Stimulated activated CD4-positive, alpha-beta T cell treated with anti-CD3 and anti-CD28 coated beads, Interleukin-2, amount 100 ng/mL, for 24 hours (primary cell): ENCODE data around the gene YTHDC1.

ENCODE experiments used
- DNase-seq, 2 donors: peaks; one replicate each; pipeline ENCODE4 v3.0.0-alpha.2; 2020

YTHDC1 gene

DNA sequence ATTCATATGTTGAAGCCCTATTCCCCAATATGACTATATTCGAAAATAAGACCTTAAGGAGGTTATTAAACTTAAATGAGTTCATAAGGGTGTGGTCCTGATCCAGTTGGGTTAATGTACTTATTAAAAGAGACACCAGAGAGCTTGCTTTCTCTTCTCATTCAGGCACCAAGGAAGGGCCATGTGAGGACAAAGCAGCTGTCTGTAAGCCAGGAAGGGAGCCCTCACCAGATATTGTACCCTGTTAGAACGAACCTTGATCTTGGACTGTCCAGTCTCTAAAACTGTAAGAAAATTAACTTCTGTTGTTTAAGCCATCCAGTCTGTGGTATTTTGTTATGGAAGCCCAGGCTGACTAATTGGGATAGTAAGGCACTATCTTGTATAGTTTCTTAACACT lies 9.1 kb upstream of the YTHDC1 start:
- DNase-seq: no peak

DNA sequence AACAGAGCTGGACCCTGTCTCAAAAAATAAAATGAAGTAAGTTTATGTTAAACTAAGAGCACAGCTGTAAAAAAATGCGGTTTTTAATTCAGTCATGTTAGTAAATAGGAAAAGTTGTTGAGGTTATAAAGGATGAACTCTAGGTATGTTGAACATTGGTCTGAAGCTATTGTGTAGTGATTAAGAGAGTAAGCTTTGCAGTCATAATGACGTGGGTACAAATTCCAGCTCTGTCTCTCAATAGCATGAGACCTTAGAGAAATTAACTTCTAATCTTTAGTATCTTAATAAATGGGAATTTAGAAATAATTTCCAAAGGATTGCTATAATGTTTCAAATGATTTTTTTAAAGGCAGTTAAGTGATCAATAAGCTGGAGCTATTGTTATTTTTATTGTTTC lies 2.9 kb upstream of the YTHDC1 start:
- no peak for DNase-seq

DNA sequence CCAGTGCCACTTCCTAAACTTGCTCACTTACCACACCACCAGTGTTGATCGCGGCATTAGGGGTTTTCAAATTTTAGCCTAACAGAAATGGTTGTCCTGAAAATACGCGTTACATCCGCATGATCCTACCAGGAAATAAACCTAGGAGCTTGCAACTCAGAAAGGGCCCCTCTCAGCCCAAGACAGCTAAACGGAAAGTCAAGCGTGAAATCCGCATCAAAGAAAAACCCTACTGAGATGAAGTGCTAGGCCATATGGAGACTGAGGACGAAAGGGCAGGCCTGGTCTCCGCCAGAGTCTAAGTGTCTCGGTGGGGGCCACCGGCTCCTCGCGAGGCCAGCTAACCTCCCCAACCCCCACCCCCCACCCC lies 626 bp downstream of the YTHDC1 start:
- peak in 1 of 2 donors; percentile 29 for DNase-seq

DNA sequence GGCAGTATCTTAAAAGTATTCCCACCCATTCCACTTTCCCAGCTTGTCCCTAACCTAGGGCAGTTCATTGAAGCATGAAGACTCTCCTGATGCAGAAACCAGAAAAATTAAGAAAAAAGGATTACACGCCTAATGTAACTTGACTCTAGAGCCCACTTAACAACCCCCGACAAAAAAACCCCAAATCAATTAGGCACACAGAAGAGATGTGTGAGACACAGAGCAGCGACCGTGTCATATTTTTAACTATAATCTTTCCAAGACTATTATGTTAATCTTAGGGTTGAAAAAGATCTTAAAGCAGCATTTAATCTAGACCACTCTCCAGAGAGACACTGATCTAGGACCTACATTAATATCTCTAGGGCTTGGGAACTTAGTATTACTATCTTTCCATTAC lies 1.3 kb downstream of the YTHDC1 start:
- DNase-seq: no peak

- DNase-seq: no peak
Measured at GRCh38 chr4:68347845-68348244, 2.0 kb downstream of the YTHDC1 start.

DNA sequence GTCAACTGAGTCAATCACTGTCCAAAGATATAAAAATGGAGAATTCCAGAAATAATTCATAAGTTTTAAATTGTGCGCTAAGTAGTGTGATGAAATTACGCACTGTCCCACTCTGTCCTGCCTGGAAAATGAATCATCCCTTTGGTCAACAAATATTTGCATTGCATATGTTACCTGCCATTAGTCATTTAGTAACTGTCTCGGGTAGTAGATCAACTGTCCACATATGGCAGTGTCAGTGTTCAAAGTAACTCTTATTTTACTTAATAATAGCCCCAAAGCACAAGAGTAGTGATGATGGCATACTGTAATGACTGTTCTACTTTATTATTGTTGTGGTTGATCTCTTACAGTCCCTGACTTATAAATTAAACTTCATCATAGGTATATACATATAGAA lies 3.4 kb downstream of the YTHDC1 start:
- DNase-seq: no peak

- DNase-seq: no peak
Measured at GRCh38 chr4:68344785-68345184, 5.1 kb downstream of the YTHDC1 start.

DNA sequence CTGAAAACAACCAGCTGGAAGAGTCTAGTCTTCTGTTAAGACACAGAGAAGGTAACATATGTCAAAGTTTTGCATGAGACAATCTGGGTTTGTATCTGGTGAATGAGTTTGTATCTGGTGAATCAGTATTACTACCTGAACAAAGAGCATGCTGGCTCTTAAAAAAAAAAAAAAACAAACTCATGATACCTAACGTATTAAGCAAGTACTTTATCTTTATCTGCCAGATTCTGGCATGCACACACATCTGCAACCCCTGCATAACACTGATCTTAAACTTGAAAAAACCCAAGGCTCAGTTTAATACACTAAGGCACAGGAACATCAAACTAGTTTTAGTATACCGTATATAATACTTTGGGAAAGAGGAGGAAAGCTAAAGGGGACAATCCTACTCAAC lies 5.8 kb downstream of the YTHDC1 start:
- no peak for DNase-seq

- DNase-seq: no peak
Measured at GRCh38 chr4:68342134-68342533, 7.8 kb downstream of the YTHDC1 start.

DNA sequence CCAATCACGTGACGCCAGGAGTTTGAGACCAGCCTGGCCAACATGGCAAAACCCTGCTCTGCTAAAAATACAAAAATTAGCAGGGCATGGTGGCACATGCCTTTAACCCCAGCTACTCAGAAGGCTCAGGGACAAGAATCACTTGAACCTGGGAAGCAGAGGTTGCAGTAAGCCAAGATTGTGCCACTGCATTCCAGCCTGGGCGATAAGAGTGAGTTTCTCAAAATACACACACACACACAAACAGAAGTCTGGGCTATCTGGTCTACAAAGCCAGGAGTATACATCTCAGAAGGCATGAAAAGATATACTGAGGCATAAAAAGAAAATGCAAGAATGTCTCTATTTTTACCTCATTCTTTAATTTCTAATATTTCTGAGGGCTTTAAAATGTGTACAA lies 11.3 kb downstream of the YTHDC1 start:
- no peak for DNase-seq

GRCh38 chr4:68337522-68337921 lies 12.4 kb downstream of the YTHDC1 start:
- DNase-seq: no peak

GRCh38 chr4:68337004-68337403 lies 12.9 kb downstream of the YTHDC1 start:
- no peak for DNase-seq

GRCh38 chr4:68336530-68336929 lies 13.4 kb downstream of the YTHDC1 start:
- DNase-seq: no peak

DNA sequence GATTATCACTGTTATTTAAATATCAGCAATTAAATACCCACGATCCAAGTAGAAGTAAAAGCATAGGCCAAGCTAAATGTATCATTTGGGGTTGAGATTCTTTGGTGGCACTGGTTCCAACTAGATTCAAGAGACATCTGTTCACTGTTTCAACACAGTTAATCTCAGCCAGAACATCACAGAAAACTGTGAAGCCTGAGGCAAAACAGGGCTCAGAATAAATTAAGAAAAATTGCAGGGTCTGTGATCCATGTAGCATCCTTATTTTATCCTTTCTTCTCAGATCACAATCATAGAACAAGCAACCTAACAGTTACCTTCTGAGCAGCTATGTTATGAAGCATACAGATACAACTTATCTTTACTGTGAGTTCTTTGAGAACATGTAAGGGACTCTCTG lies 23.7 kb downstream of the YTHDC1 start:
- no peak for DNase-seq

GRCh38 chr4:68324519-68325262 lies 25.2 kb downstream of the YTHDC1 start:
- DNase-seq: no peak

- DNase-seq: no peak
Measured at GRCh38 chr4:68319040-68319439, 30.9 kb downstream of the YTHDC1 start.

DNA sequence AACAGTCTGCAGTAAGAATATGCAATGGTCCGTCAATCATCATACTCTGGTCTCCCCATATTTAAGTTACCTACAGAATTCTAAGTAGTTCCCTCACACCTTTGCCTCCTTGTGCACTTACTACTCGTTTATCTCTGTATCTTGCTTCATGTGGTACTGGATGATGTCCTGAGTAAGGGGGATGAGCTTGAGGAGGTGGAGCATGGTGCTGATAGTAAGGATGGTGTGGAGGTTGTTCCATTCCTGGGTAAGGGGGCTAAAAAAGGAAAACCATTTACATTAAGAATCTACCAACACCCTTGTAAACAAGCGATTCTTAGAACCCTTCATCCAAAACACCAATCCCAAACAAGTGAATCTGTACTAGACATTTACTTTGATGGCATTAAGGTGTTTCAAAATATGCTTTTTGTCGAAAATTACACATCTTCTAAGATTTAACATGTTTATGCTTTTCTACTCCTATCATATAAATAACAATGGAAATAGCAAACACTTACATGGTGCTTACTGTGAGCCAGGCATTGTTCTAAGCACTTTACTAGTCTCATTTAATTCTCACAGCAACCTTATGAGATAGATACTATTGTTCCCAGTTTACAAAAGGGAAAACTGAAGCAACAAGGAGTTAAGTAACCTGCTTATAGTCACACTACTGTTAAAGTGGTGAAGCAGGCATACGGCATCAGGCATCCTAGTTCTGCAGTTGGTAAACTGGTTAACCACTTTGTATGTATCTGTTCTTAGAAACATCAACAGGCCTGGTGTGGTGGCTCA lies 33.5 kb downstream of the YTHDC1 start:
- no peak for DNase-seq

DNA sequence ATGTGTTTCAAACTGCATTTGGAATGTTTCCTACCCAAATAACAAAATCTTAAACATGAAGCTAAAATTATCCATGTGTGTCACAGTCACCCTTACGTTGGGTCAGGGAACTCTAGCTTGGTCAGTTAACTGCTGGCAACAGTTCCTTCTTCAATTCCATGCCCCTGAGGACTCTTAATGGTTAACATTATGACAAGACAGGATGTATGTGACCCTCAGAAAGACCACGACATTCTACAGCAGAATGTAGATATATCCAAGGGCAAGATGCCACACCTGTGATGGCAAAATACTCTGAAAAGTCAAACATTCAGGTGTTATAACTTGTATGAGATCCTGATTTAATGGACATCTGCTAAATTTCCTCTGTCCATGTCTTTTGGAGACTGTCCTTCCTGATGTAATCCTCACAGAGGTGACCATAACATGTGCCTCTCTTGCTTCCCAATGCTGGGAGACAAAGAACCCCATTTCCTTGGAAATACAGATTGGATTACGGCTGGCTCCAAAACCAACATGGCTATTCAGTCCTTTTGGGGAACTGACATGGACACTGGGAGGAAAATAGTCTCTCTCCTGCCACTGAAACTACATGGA lies 39.1 kb downstream of the YTHDC1 start:
- no peak for DNase-seq

DNA sequence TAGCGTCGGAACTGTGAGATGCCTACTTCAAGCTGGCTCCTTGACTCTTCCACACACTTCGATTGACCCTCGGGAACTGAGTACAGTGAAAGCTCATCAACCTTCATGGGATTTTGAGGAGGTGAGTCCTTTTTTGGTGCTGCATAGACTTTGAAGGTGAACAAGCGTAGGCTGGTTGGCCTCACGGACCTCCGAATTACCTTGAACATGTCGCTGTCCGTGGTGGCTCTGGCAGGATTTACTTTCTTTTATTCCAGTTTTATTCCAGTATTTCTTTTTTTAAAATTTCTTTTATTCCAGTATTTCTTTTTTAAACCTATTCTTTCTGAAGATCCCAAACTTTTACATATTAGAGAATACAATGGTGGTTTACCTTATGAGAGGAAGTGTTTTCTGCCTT lies 45.2 kb downstream of the YTHDC1 start:
- no peak for DNase-seq

- DNase-seq: peak in 1 of 2 donors; percentile 4
Measured at GRCh38 chr4:68299492-68300457, 50.1 kb downstream of the YTHDC1 start.

- DNase-seq: no peak
Measured at GRCh38 chr4:68297137-68297536, 52.8 kb downstream of the YTHDC1 start.

- DNase-seq: no peak
Measured at GRCh38 chr4:68291256-68291655, 58.6 kb downstream of the YTHDC1 start.

GRCh38 chr4:68288393-68288740 lies 61.5 kb downstream of the YTHDC1 start:
- no peak for DNase-seq
